ENCODE data around the gene CD160.

- no peak for TF ChIP-seq MAX (IDR thresholded peaks at IDR 0.05; ENCODE audit: low read depth, low read length)
- TF ChIP-seq CTCF (IDR thresholded peaks at IDR 0.05; ENCODE audit: low read depth, low read length), result no peak
These were observed 28.4 kb upstream of the CD160 start for GRCh38 chr1:145690587-145691558.
